HG03558 (cell line): Measurements from ENCODE around the gene TMEM120B.
"Not testable (repeated sequence)": the region's sequence is repeated elsewhere in the genome, so short reads cannot be mapped to it uniquely, and the experiment has no call there.

Source experiments
- ATAC-seq: cut with Tn5 transposase; IDR thresholded peaks from one replicate; pipeline ENCODE4 v1.9.1; 2021; ENCODE audit warnings: moderate number of reproducible peaks; ENCODE audit not compliant: unreplicated experiment; ENCODE audit errors: extremely low read depth

Gene TMEM120B

DNA sequence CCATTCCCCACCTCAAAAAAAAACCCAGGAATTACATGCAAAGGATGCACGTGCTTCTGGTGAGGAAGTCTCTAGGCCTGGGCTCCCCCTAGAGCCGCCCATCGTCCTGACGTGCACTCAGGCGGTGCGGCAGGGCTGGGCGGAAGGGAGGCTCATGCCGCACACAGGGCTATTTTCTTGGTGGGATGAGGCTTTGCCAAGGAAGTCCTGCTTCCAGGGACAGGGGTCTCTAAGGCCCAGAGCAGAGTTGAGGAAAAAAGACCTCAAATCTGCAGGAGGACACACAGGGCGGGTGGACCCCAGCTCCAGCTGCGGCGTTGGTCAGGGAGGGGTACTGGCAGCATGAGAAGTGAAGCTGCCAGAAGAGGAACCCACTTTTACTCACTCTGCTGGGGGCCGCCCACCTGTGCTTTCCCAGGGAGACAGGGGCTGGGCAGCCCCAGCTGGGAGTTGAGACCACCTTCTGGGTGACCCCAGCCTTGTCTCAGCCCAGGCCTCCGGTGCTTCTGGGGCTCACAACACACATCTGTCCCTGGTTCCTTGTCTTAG lies 76.8 kb downstream of the TMEM120B start:
- no peak for ATAC-seq

GRCh38 chr12:121789800-121790728 lies 77.5 kb downstream of the TMEM120B start:
- ATAC-seq: no peak

- not testable (repeated sequence) for ATAC-seq
Observed at GRCh38 chr12:121790785-121791184, 78.2 kb downstream of the TMEM120B start.

- ATAC-seq: no peak
Observed at GRCh38 chr12:121791671-121792551, 79.4 kb downstream of the TMEM120B start.

DNA sequence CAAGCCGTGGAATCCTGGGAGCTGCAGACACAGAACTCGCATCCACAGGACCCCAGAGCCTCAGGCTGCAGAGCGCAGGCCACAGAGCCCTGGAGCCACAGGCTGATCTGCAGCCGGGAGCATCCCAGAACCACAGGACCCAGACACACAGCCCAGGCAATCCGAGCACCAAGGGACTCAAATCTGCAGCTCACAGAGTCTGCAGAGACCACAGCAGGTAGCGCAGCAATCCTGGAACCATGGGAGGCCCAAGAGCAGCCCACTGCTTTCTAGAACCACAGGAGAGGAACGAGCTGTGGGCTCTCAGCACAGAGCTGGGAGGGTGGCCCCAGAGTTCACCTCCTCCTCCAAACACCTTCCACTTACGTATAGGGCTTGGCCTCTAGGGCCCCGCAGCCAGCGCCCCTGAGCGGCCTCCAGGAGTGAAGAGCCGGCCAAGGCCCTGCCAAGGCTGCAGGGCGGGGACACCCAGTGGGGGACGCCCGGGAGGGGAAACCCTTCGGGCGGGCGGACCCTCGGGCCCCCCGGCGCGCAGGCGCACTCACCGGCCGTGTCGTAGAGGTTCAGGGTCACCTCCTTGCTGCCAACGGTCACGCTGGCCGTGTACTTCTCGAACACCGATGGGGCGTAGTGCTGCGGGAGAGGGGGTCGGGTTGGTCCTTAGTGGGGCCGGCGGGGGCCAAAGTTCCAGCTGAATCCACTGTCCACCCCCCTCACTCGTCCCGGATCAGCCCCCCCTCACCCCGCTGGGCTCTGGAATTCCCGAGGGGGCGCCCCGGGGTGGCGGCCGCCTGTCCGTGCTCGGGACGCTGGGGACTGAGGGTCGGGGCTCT lies 80.3 kb downstream of the TMEM120B start:
- ATAC-seq: no peak

GRCh38 chr12:121793440-121793837 lies 80.9 kb downstream of the TMEM120B start, which contains the start of gene RHOF:
TSS of gene RHOF (minus strand) at chr12:121793688. CDS start at chr12:121793633, 55 bp downstream.
- ATAC-seq: no peak

GRCh38 chr12:121793838-121794533 lies 81.4 kb downstream of the TMEM120B start:
- no peak for ATAC-seq

GRCh38 chr12:121794534-121795033 lies 82.0 kb downstream of the TMEM120B start:
- ATAC-seq: no peak

- no peak for ATAC-seq
Observed at GRCh38 chr12:121795034-121795968, 82.7 kb downstream of the TMEM120B start.

GRCh38 chr12:121796855-121797751 lies 84.6 kb downstream of the TMEM120B start:
- ATAC-seq: no peak

GRCh38 chr12:121797937-121798786 lies 85.6 kb downstream of the TMEM120B start:
- ATAC-seq: no peak

- ATAC-seq: no peak
Observed at GRCh38 chr12:121798787-121799155, 86.2 kb downstream of the TMEM120B start.

DNA sequence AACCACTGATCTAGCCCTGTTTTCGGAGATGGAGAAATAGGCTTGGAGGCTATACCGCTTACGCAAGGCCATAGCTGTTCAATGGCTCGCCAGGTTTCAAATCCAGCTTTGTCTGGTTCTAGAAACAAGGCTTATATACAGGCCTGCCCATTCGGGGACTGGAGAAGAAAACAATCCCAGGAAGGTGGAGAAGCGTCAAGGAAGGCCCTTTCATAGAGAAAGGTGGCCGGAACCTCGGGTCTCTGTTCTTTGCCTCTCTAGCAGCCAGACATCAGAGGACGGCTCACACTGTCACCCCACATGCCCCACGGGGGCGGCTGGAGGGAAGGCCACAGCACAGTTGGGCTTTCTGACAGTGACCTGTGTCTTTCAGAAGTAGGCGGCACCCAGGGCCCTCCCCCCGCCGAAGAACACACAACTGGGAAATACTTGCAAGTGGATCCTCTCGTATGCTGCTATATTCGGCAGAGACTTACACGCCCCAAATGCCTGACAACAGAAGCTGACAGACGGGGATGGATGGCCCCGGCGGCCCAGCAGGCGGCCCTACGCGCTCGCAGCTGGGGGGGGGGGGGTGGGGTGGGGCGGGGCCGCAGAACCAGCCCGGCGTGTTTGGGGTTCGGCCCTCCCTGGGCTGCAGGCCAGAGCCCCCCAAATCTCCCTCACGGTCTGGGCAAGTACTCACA lies 86.7 kb downstream of the TMEM120B start:
- no peak for ATAC-seq

DNA sequence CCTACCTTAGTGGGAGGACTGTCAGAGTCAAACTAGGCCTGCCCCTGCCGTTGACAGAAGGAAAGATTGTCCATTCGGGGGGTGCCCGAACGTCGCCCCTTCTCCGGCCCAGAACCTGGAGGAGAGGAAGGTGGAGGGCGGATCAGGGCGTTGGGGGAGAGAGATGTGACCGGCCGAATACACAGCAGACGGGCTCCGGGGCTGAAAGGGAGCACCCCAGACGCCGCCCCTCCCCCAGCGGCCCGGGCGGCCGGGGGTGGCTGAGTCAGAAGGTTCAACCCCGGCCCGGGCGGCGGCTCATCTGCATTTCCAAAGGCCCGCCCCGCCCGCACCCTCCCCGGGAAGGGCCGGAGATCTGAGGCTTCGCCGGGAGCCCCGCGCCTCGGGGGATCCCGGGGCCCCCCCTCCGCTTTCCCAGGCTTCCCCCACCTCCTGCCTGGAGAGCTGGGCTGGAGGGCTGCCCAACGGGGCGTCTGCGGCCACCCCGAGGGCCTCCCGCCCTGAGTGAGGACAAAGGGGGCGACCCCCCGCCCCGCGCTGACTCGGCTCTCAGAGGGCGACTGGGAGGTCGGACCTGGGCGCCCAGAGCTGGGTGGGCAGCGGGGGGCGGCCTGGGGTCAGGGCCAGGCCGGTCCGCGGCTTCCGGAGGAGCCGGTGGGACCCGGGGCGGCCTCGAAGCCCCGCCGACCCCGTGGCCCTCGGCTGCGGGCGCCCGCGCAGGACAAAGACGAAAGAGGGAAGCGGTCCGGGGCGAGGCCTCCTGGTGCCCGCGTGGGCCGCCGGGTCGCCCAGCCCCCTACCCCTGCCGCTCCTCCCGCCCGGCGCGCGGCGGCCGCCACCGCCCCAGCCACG lies 87.5 kb downstream of the TMEM120B start:
- ATAC-seq: no peak
